ENCODE measurements around the gene COL16A1. TPM values are rescaled to one million over a fixed set of nuclear protein-coding genes. Genes with fewer than 3 reads are reported as not detected.

COL16A1 gene
- total RNA-seq, 1 experiment from 2014 or later, result 6.2 TPM

DNA sequence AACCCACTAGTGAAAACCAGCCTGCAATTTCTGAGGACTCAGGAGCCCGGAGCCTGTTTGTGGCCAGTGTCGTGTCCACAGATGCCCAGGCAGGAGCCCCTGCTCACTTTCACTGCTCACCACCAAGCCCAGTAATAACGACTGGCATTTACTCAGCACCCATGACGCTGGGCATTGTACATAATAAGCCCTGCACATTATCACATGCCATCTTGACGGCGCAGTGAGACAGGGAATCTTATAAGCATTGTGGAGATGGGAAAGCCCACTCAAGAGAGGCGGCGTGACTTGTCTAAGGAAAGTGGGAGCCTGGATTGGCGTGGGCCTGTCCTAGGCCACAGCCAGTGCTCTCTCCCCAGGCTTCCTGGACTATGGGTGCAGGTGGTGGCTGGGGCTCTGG lies 30.4 kb downstream of the COL16A1 start:
- Mint-ChIP-seq H3K9me3 (no peaks in the 10 kb centered on the region), H3K4me1 (peaks cover 21 to 30% of the 10 kb centered on the region in 2 experiments), H3K36me3 (ENCODE audit: insufficient read depth in 1 of 3, low read depth in 3 of 3) (no peaks in the 10 kb centered on the region), H3K27ac (no peak overlapping the region; a peak in 1 of 7 replicates), H3K27me3 (ENCODE audit: low read depth) (peaks cover 2% of the 10 kb centered on the region), H3K4me3 (no peak overlapping the region)
- no peak overlapping the region for H3K4me2 ChIP-seq (ENCODE audit: insufficient read depth, insufficient read length, low read length)
- H2BK5ac ChIP-seq (ENCODE audit: insufficient read length, low read length), result no peak overlapping the region
- H3K79me2 ChIP-seq (ENCODE audit: insufficient read depth, low read length), result no peaks in the 10 kb centered on the region
- no peak overlapping the region for H2AFZ ChIP-seq (ENCODE audit: low read length)
- H3K23ac ChIP-seq (ENCODE audit: insufficient read length, low read depth, low read length), result no peak overlapping the region
- no peak overlapping the region for H2AK5ac ChIP-seq (ENCODE audit: insufficient read length, low read length)
- H4K5ac ChIP-seq (ENCODE audit: insufficient read length, low read depth, low read length), result no peak overlapping the region
- no peak overlapping the region for H3K4ac ChIP-seq (ENCODE audit: low read depth, low read length)
- H3K79me1 ChIP-seq (ENCODE audit: insufficient read depth, low read depth, low read length, poor library complexity, severe bottlenecking), result no peaks in the 10 kb centered on the region
- H3K9me3 ChIP-seq (ENCODE audit: control insufficient read depth, low read depth, low read length), result no peaks in the 10 kb centered on the region
- no peak overlapping the region for H3K14ac ChIP-seq (ENCODE audit: insufficient read depth, low read length)
- WGBS (ENCODE audit: extremely low coverage, insufficient read length, low lambda C conversion rate), result no CpG with 5 or more reads among the region's 9 CpGs
- no peak overlapping the region for H4K91ac ChIP-seq (ENCODE audit: insufficient read length, low read depth, low read length)
- no peak overlapping the region for H2BK20ac ChIP-seq (ENCODE audit: low read depth, low read length, poor library complexity, severe bottlenecking)
- DNase-seq, result no peak
- H3K56ac ChIP-seq (ENCODE audit: insufficient read length, low read depth, low read length), result no peak overlapping the region
- H2BK120ac ChIP-seq (ENCODE audit: low read depth, low read length, poor library complexity, severe bottlenecking), result no peak overlapping the region
- no peak overlapping the region for H3K9ac ChIP-seq (ENCODE audit: extremely low read depth, insufficient read length, low read length)
- no peaks in the 10 kb centered on the region for H3K4me1 ChIP-seq (ENCODE audit: insufficient read depth, low read length)
- H2BK12ac ChIP-seq (ENCODE audit: insufficient read length, low read depth, low read length), result no peak overlapping the region
- no peaks in the 10 kb centered on the region for H4K20me1 ChIP-seq (ENCODE audit: control insufficient read depth, insufficient read depth, insufficient read length)
- H3T11ph ChIP-seq (ENCODE audit: low read length), result no peak overlapping the region
- H3K27ac ChIP-seq (ENCODE audit: insufficient read length, low read depth, low read length), result no peak overlapping the region
- TF ChIP-seq, protein P1, sequence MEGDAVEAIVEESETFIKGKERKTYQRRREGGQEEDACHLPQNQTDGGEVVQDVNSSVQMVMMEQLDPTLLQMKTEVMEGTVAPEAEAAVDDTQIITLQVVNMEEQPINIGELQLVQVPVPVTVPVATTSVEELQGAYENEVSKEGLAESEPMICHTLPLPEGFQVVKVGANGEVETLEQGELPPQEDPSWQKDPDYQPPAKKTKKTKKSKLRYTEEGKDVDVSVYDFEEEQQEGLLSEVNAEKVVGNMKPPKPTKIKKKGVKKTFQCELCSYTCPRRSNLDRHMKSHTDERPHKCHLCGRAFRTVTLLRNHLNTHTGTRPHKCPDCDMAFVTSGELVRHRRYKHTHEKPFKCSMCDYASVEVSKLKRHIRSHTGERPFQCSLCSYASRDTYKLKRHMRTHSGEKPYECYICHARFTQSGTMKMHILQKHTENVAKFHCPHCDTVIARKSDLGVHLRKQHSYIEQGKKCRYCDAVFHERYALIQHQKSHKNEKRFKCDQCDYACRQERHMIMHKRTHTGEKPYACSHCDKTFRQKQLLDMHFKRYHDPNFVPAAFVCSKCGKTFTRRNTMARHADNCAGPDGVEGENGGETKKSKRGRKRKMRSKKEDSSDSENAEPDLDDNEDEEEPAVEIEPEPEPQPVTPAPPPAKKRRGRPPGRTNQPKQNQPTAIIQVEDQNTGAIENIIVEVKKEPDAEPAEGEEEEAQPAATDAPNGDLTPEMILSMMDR (conservative IDR thresholded peaks at IDR 0.05), result no peak
- H3K18ac ChIP-seq (ENCODE audit: insufficient read length, low read depth, low read length), result no peak overlapping the region
- no peak overlapping the region for H2BK15ac ChIP-seq (ENCODE audit: low read depth, low read length)
- H3K23me2 ChIP-seq (ENCODE audit: insufficient read length, low read depth, low read length, poor library complexity, severe bottlenecking), result no peaks in the 10 kb centered on the region
- no peaks in the 10 kb centered on the region for H3K27me3 ChIP-seq (ENCODE audit: insufficient read depth, low read length)
- no peak overlapping the region for H4K8ac ChIP-seq (replicated peaks; ENCODE audit: insufficient read length, low read depth, low read length)

Measured in H9 (cell line).